HL-60/S4 (cell line): ENCODE data around the gene CUL4B.
"Not testable (repeated sequence)": the region's sequence is repeated elsewhere in the genome, so short reads cannot be mapped to it uniquely, and the experiment has no call there.

Experiments
- in situ Hi-C: fragments of 300-500 bp; cut with MboI; formaldehyde crosslinking; loops from 2 replicates; pipeline ENCODE4 v1.14.3; 2022; ENCODE audit warnings: low sequenced_read_pairs

The CUL4B gene

GRCh38 chrX:120560842-120561633 is at the start of gene CUL4B:
CUL4B (minus strand) TSS chrX:120560962; CDS start chrX:120560638, 324 bp downstream.
- in situ Hi-C loops: no loop called here

DNA sequence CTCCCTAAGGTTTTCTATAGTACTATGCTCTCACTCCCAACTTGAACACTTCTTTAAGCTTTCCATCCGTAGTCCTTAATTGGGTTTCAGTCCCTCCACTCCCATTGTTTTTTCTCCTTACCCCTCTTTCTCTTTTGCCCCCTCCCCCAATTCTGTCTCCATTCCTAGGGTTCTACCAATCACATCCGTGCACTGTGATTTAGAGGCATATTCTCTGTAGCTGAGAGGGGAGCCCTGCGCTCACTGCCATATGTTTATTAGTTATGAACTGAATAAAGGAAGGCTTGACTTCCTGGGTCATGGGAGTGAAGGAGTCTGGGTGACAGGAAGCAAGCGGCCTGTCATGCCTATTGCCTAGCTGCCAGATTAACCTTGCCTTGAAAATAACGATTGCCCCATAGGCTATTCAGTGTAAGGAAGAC is 43.6 kb upstream of the CUL4B start:
- in situ Hi-C loops: no loop called here

- in situ Hi-C loops: no loop called here
Measured at GRCh38 chrX:120603707-120604360, 43.1 kb upstream of the CUL4B start, which contains the start of gene MCTS1. MCTS1 (plus strand) TSS chrX:120604101; CDS start chrX:120604237, 136 bp downstream.

DNA sequence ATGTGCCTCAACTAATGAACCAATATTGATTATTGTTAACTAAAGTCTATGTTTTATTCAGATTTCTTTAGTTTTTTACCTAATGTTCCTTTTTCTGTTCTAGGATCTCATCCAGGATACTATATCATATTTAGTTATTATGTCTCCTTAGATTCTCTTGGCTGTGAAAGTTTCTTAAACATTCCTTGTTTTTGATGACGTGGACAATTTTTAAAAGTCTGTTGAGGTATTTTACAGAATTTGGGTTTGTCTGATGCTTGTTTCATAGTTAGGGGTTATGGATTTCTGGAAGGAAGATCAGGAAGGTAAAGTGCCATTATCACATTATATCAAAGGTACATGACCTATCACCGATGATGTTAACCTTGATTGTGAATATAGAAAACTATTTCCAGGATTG is 24.9 kb upstream of the CUL4B start:
- in situ Hi-C loops: no loop called here

- in situ Hi-C loops: no loop called here
Measured at GRCh38 chrX:120575379-120576114, 14.8 kb upstream of the CUL4B start.

GRCh38 chrX:120573806-120574205 is 13.0 kb upstream of the CUL4B start:
- in situ Hi-C loops: not testable (repeated sequence)

DNA sequence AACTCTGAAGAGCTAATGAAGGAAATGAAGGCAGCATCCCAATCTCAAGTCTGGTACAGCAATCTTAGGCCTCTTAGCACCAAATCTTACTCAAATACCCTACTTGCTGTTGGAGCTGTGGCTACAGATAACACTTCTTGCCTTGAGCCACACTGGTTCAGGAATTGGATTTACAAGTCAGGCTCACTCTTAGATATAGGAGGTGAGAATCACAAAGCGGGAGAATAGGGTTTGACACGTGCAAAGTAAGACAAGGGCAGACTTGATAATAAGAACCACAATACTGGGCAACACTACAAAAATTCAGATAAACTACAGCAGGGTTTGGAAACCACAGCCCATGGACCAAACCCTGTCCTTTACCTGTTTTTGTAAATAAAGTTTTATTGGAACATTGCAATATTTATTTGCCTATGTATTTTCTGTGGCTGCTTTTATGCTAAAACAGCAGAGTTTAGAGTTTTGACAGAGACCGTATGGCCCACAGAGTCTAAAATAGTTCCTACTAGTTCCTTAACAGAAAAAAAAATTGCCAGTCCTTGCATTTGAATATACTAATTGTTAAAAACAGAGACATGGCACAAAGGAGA is 9.3 kb upstream of the CUL4B start:
- in situ Hi-C loops: no loop called here

- in situ Hi-C loops: no loop called here
Measured at GRCh38 chrX:120568609-120569008, 7.8 kb upstream of the CUL4B start.

DNA sequence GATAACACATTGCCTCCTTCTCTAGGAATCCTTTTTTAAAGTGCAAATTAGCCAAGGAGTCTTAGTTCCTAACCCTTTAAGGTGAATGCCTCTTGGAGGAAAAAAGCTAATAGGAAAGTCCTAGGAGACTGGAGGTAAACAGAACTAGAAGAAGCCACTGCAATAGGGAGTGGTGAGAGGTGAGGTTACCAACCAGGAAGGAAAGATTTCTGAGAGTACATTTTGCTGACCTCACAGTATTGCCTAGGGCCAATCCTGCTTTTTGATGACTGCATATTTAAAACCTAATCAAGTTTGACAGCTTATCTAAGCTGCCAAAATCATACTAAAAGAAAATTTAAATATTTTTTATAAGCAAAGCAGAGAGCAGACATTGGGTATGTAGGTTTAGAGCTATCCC is 7.3 kb upstream of the CUL4B start:
- in situ Hi-C loops: no loop called here

DNA sequence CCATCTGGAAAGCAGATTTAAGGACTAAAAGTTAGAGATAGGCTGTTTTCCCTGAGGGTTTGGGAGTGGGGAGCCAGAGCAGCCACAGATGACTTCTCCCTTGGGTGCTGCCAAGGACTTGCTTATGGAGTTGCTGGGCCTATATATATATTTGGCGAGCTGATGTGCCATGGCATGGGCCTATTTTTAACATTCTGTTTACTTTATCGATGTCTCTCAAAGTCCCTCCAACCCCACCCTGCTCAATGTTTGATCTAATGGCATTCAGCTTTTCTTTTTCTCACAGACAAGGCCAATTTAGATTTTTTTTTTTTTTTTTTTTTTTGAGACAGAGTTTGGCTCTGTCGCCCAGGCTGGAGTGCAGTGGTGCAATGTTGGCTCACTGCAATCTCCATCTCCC is 6.1 kb upstream of the CUL4B start:
- in situ Hi-C loops: no loop called here

DNA sequence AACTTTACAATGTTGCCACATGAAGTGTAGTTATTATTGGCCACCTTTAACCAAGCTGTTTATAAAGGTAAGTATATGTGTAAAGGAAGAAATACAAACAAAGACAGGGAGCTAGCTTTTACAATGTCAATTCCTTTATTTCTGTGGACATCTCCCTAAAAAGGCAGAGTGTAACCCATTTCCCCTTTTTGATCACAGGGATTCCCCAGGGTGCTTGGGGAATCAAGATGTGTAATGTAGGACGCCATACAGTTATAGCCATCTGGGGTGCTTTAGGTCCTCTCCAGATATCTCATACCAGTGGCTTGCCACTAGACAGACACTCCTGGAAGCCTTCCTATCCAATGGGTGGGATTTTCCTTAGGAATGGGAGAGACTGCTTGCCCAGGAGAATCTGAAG is 4.2 kb upstream of the CUL4B start:
- in situ Hi-C loops: no loop called here

GRCh38 chrX:120562569-120562926 is 1.8 kb upstream of the CUL4B start:
- in situ Hi-C loops: no loop called here

GRCh38 chrX:120561634-120562568 is 1.1 kb upstream of the CUL4B start:
- in situ Hi-C loops: no loop called here

DNA sequence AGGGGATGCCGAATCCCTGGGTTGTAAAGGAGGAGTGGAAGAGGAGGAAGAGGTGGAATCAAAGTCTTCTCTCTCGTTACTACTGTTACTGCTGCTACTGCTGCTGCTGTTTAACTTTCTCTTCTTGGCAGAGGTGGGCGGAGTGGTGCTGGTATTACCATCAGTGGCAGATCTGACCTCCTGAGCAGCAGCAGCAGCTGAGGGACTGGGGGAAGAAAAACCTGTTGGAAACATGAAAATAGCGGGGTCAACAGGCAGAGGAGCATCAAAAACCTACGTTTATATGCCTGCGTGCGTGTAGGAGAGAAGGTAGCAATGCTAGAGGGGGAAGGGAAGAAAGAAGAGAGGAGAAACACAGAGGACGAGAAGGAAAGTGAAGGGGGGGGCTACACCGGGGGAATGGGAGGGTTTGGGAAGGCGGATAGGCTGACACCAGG is 339 bp downstream of the CUL4B start:
- in situ Hi-C loops: no loop called here

GRCh38 chrX:120559804-120560203 is 958 bp downstream of the CUL4B start:
- in situ Hi-C loops: no loop called here

GRCh38 chrX:120556251-120556650 is 4.5 kb downstream of the CUL4B start:
- in situ Hi-C loops: no loop called here

GRCh38 chrX:120549483-120550452 is 11.0 kb downstream of the CUL4B start:
- in situ Hi-C loops: no loop called here

DNA sequence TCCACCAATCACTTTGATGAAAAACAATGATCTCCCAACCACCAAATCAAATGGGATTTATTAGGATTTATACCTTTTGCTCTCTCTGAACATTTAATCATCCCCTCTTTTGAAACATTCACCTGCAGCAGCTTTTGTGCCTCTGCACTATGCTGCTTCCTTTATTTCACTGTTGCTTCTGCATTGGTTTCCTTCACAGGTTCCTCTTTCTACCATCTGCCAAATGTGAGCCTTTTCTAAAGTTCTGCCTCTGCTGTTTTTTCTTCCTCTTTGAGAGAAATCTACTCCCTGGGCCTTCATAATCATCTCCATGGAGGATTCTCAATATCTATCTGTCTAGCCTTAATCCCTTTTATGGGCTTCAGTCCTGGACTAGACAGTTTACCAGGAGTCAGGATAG is 24.7 kb downstream of the CUL4B start:
- in situ Hi-C loops: no loop called here
